ENCODE measurements around the gene PTER. TPM values are rescaled to one million over a fixed set of nuclear protein-coding genes. Genes with fewer than 3 reads are reported as not detected.

Gene PTER
- polyA plus RNA-seq, 2 of the 4 experiments (the other 2 are of a cell fraction): 13.2 to 34.5 TPM

- ATAC-seq: no peak
- Histone ChIP-seq H3K4me3 (no peak overlapping the region), H3K4me1 (no peaks in the 10 kb centered on the region), H3K9me3 (no peaks in the 10 kb centered on the region), H3K4me2 (no peak overlapping the region), H3K27ac (no peak overlapping the region)
- ChIA-PET POLR2A (no interaction called here), CTCF (no interaction called here)
- 41% methylated on average over 1 of the region's 1 CpG for WGBS (ENCODE audit: missing lambda C conversion rate)
- FAIRE-seq: no peak
- no peak for DNase-seq (ENCODE audit: low read depth in 1 of 2, low spot score in 1 of 2)
- TF ChIP-seq CTCF (IDR thresholded peaks at IDR 0.05): no peak
- TF ChIP-seq RARB (CRISPR knock-in tag; IDR thresholded peaks at IDR 0.05): no peak
- TF ChIP-seq KDM5A (IDR thresholded peaks at IDR 0.05): no peak
Observed at GRCh38 chr10:16417341-16417740, 19.5 kb upstream of the PTER start.

- FAIRE-seq (no peak), ATAC-seq (no peak), DNase-seq (ENCODE audit: low read depth in 1 of 2, low spot score in 1 of 2) (no peak)
- 39% methylated on average over 3 of the region's 3 CpGs for WGBS (ENCODE audit: missing lambda C conversion rate)
- TF ChIP-seq JUN (IDR thresholded peaks at IDR 0.05): no peak
- TF ChIP-seq KDM1A (IDR thresholded peaks at IDR 0.05; ENCODE audit: low read depth): no peak
- TF ChIP-seq, protein P1, sequence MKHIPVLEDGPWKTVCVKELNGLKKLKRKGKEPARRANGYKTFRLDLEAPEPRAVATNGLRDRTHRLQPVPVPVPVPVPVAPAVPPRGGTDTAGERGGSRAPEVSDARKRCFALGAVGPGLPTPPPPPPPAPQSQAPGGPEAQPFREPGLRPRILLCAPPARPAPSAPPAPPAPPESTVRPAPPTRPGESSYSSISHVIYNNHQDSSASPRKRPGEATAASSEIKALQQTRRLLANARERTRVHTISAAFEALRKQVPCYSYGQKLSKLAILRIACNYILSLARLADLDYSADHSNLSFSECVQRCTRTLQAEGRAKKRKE (CRISPR knock-in tag; IDR thresholded peaks at IDR 0.05; ENCODE audit: low read depth): no peak
- TF ChIP-seq FOSL2 (IDR thresholded peaks at IDR 0.05): no peak
- no peak for TF ChIP-seq FOSL2 (CRISPR knock-in tag; IDR thresholded peaks at IDR 0.05)
- TF ChIP-seq, protein P2, sequence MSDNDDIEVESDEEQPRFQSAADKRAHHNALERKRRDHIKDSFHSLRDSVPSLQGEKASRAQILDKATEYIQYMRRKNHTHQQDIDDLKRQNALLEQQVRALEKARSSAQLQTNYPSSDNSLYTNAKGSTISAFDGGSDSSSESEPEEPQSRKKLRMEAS (IDR thresholded peaks at IDR 0.05): no peak
- no peak for TF ChIP-seq TFCP2L1 (CRISPR knock-in tag; IDR thresholded peaks at IDR 0.05)
- TF ChIP-seq JUNB (IDR thresholded peaks at IDR 0.05): no peak
- TF ChIP-seq EP300 (IDR thresholded peaks at IDR 0.05): no peak
- no peak for TF ChIP-seq SMC3 (IDR thresholded peaks at IDR 0.05)
- TF ChIP-seq SREBF2 (IDR thresholded peaks at IDR 0.05): no peak
- no peak for TF ChIP-seq ZFP36 (IDR thresholded peaks at IDR 0.05; ENCODE audit: borderline replicate concordance, partially characterized antibody)
- TF ChIP-seq HOXB5 (CRISPR knock-in tag; IDR thresholded peaks at IDR 0.05): no peak
- TF ChIP-seq MAFK (IDR thresholded peaks at IDR 0.05; ENCODE audit: partially characterized antibody): no peak
- TF ChIP-seq GATA3 (IDR thresholded peaks at IDR 0.05; ENCODE audit: borderline replicate concordance): no peak
- no peak for TF ChIP-seq HOXA7 (CRISPR knock-in tag; IDR thresholded peaks at IDR 0.05)
- no peak for TF ChIP-seq HES2 (IDR thresholded peaks at IDR 0.05)
- TF ChIP-seq PBX3 (IDR thresholded peaks at IDR 0.05): no peak
- TF ChIP-seq RARB (CRISPR knock-in tag; IDR thresholded peaks at IDR 0.05): no peak
- ChIA-PET CTCF (interaction anchor here (0.9 kb wide), 1 partner anchor 113 kb away, joined by 3 read pairs; no protein-coding TSS in a partner anchor), POLR2A (no interaction called here)
- Histone ChIP-seq H3K27ac (no peak overlapping the region), H3K4me1 (no peaks in the 10 kb centered on the region), H3K4me3 (no peak overlapping the region), H3K4me2 (no peak overlapping the region), H3K9me3 (peaks cover 8% of the 10 kb centered on the region; the same call in 2 of the 3 replicates)
Observed at GRCh38 chr10:16423599-16423998, 13.2 kb upstream of the PTER start.

GRCh38 chr10:16425449-16425848 is 11.4 kb upstream of the PTER start:
- POLR2A ChIA-PET: no interaction called here
- no peak overlapping the region for H3K4me3 ChIP-seq
- WGBS (ENCODE audit: missing lambda C conversion rate): 88% methylated on average over 3 of the region's 3 CpGs
- no peak overlapping the region for H3K27ac ChIP-seq
- no peaks in the 10 kb centered on the region for H3K4me1 ChIP-seq
- no peak for ATAC-seq
- H3K4me2 ChIP-seq: no peak overlapping the region
- CTCF ChIA-PET: no interaction called here
- FAIRE-seq: no peak
- no peak for DNase-seq (ENCODE audit: low read depth in 1 of 2, low spot score in 1 of 2)
- TF ChIP-seq, protein P3, sequence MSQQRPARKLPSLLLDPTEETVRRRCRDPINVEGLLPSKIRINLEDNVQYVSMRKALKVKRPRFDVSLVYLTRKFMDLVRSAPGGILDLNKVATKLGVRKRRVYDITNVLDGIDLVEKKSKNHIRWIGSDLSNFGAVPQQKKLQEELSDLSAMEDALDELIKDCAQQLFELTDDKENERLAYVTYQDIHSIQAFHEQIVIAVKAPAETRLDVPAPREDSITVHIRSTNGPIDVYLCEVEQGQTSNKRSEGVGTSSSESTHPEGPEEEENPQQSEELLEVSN (IDR thresholded peaks at IDR 0.05; ENCODE audit: borderline replicate concordance, low read depth): no peak
- TF ChIP-seq, protein P2 (IDR thresholded peaks at IDR 0.05): no peak
- TF ChIP-seq FOSB (CRISPR knock-in tag; IDR thresholded peaks at IDR 0.05) (no peak), CBX8 (IDR thresholded peaks at IDR 0.05) (no peak), ZC3H11A (IDR thresholded peaks at IDR 0.05) (no peak), CHD2 (IDR thresholded peaks at IDR 0.05; ENCODE audit: low read length, partially characterized antibody) (no peak)
- peaks cover 8% of the 10 kb centered on the region; the same call in 2 of the 3 replicates for H3K9me3 ChIP-seq

Measured in A549 (cell line).